HL-60/S4 (cell line): ENCODE results near the gene FAM53A.

Source experiments
- in situ Hi-C: fragments of 300-500 bp; cut with MboI; formaldehyde crosslinking; loops from 2 replicates; pipeline ENCODE4 v1.14.3; 2022; ENCODE audit warnings: low sequenced_read_pairs

Gene FAM53A

GRCh38 chr4:1683736-1684505 lies at the start of gene FAM53A:
FAM53A (minus strand) TSS chr4:1684313; CDS start chr4:1668741, 15,572 bp downstream.
- in situ Hi-C loops: no loop called here

GRCh38 chr4:1732911-1733310 lies 48.8 kb upstream of the FAM53A start:
- in situ Hi-C loops: loop anchor here (25.0 kb wide), 1 partner anchor 454 kb away; no protein-coding TSS in a partner anchor

- in situ Hi-C loops: loop anchor here (25.0 kb wide), 1 partner anchor 456 kb away; no protein-coding TSS in a partner anchor
These were observed 47.1 kb upstream of the FAM53A start for GRCh38 chr4:1731180-1731579.

GRCh38 chr4:1730532-1731135 lies 46.5 kb upstream of the FAM53A start:
- in situ Hi-C loops: loop anchor here (25.0 kb wide), 1 partner anchor 457 kb away; no protein-coding TSS in a partner anchor

- in situ Hi-C loops: loop anchor here (25.0 kb wide), 1 partner anchor 459 kb away; no protein-coding TSS in a partner anchor
These were observed 44.2 kb upstream of the FAM53A start for GRCh38 chr4:1728061-1728980.

GRCh38 chr4:1727117-1728031 lies 43.3 kb upstream of the FAM53A start:
- in situ Hi-C loops: loop anchor here (25.0 kb wide), 1 partner anchor 460 kb away; no protein-coding TSS in a partner anchor

- in situ Hi-C loops: loop anchor here (25.0 kb wide), 1 partner anchor 461 kb away; no protein-coding TSS in a partner anchor
These were observed 42.2 kb upstream of the FAM53A start for GRCh38 chr4:1726146-1726934.

GRCh38 chr4:1725521-1725920 lies 41.4 kb upstream of the FAM53A start:
- in situ Hi-C loops: loop anchor here (25.0 kb wide), 1 partner anchor 462 kb away; no protein-coding TSS in a partner anchor

- in situ Hi-C loops: no loop called here
These were observed 39.2 kb upstream of the FAM53A start for GRCh38 chr4:1723131-1723801.

- in situ Hi-C loops: no loop called here
These were observed 38.5 kb upstream of the FAM53A start for GRCh38 chr4:1722551-1723118.

GRCh38 chr4:1721666-1722550 lies 37.8 kb upstream of the FAM53A start:
- in situ Hi-C loops: no loop called here

- in situ Hi-C loops: no loop called here
These were observed 37.0 kb upstream of the FAM53A start, which contains the start of the genes TACC3 and TMEM129 for GRCh38 chr4:1721003-1721665. TACC3 (plus strand) TSS chr4:1721521; CDS start chr4:1723422, 1,901 bp downstream. TMEM129 (minus strand) TSS chr4:1721323; CDS start chr4:1720837, 486 bp downstream.

GRCh38 chr4:1720163-1720983 lies 36.3 kb upstream of the FAM53A start:
- in situ Hi-C loops: no loop called here

- in situ Hi-C loops: no loop called here
These were observed 34.2 kb upstream of the FAM53A start for GRCh38 chr4:1718095-1718850.
